Omental fat pad (tissue), 4 donors: ENCODE data around the gene SETD2. TPM values are rescaled to one million over a fixed set of nuclear protein-coding genes. Genes with fewer than 3 reads are reported as not detected.

Source experiments
- ATAC-seq: fragments of 150-250 bp; one replicate; pipeline ENCODE4 v1.9.1; 2016; ENCODE audit warnings: mild to moderate bottlenecking, moderate library complexity; ENCODE audit not compliant: low FRiP score
- DNase-seq: peaks from one replicate; pipeline ENCODE4 v3.0.0-alpha.2; 2019; ENCODE audit warnings: low spot score
- total RNA-seq, 4 donors: library from RNA; depleted of rRNA; stranded (reverse); fragments of >200 nt; gene quantifications; one replicate each; pipeline ENCODE4 v1.1.0, GENCODE V29; 2016
- TF ChIP-seq, protein P1 (sequence below), 3 donors: fragments of 450-650 bp; IDR thresholded peaks; one replicate each; pipeline ENCODE4 v1.5.1; 2016 to 2017; ENCODE audit warnings: antibody characterized with exemption in 3 of 3, mild to moderate bottlenecking in 3 of 3, moderate library complexity in 2 of 3

The SETD2 gene
- total RNA-seq, 4 donors from 2014 or later, result 42.9 to 83.1 (median 52.1) TPM

DNA sequence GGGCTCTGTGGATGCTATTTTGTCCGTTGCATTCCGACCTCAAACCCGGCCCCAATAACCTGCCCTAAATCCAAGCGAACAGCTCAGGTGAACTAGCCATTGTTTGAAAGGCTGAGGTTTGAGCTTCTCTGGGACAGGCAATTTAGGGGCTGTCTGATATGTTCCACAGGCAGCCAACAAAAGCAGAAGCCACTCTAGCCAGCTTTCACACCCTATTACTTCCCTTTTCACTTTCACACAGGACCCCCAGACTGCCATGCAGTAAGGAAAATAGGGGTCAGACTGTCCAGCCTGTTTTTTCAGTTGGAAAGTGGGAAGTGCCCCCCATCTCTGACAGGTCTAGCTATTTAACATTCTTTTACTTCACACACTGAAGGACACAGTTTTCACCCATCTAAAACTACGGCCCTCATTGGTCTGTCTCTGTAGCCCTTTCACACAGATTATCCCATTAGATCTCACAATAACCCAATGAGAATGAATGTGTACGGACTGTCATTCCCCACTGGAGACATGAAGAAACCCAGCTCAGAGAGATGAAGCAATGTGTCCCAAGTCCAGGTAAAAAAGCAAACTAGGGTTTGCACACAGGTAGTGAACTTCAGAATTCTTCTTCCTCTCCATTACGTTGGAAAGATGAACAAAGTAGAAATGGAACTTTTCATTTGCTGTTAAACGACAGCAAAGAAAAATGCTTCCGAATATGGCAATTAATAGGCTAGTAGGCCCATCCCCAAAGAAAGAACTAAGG, 189.3 kb downstream of the SETD2 start:
- ATAC-seq (no peak), DNase-seq (no peak)
- TF ChIP-seq, protein P1, sequence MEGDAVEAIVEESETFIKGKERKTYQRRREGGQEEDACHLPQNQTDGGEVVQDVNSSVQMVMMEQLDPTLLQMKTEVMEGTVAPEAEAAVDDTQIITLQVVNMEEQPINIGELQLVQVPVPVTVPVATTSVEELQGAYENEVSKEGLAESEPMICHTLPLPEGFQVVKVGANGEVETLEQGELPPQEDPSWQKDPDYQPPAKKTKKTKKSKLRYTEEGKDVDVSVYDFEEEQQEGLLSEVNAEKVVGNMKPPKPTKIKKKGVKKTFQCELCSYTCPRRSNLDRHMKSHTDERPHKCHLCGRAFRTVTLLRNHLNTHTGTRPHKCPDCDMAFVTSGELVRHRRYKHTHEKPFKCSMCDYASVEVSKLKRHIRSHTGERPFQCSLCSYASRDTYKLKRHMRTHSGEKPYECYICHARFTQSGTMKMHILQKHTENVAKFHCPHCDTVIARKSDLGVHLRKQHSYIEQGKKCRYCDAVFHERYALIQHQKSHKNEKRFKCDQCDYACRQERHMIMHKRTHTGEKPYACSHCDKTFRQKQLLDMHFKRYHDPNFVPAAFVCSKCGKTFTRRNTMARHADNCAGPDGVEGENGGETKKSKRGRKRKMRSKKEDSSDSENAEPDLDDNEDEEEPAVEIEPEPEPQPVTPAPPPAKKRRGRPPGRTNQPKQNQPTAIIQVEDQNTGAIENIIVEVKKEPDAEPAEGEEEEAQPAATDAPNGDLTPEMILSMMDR (IDR thresholded peaks at IDR 0.05), result no peak

DNA sequence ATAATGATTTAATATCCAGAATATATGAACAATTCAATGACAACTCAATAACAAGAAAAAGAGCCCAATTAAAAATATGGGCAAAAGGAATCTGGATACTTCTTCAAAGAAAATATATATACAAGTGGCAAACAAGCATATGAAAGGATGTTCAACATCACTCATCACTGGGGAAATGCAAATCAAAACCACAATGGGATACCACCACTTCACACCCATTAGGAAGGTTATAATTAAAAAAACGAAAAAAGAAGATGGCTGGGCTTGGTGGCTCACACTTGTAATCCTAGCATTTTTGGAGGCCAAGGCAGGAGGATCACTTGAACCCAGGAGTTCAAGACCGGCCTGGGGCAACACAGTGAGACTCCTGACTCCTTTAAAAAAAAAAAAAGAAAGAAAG, 191.5 kb downstream of the SETD2 start:
- DNase-seq (no peak), ATAC-seq (no peak)
- TF ChIP-seq, protein P1 (IDR thresholded peaks at IDR 0.05), result no peak

DNA sequence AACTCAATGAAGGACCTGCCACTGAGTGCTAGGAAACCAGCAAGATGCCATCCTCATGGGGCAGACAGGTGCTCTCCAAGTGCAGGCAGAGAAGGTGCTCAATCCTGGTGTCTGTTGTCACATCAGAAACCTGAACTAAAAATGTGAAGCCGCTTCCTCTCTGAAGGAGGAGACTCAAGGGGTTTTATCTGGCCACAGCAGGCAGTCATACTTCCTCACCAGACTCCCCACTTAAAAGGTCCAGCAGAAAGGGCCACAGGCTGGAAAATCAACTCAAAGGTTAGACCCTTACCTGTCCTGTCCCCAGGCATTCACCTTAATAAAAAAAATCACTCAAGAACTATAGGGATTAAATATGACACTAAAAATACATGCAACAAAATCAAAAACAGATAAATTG, 192.2 kb downstream of the SETD2 start:
- DNase-seq (no peak), ATAC-seq (no peak)
- TF ChIP-seq, protein P1 (IDR thresholded peaks at IDR 0.05), result no peak

DNA sequence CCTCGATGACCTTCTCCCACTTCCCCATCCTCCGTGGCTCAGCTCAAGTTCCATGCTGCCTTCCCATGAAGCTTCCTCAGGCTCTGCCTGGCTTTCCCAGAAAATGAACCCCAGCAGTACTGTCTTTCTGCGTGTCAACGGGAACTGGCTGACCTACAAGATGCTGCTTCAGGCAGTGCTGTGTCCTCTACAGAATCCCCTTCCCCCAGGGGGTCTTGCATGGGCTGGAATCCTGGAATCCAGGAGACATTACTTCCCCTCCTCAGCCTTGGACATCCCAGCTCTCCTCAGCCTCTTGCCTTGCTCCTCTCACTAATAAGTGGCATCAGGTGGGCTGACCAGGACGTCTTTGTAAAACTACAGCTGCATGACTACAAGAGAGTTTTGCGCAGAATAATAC, 192.8 kb downstream of the SETD2 start:
- ATAC-seq (no peak), DNase-seq (no peak)
- TF ChIP-seq, protein P1 (IDR thresholded peaks at IDR 0.05), result no peak

DNA sequence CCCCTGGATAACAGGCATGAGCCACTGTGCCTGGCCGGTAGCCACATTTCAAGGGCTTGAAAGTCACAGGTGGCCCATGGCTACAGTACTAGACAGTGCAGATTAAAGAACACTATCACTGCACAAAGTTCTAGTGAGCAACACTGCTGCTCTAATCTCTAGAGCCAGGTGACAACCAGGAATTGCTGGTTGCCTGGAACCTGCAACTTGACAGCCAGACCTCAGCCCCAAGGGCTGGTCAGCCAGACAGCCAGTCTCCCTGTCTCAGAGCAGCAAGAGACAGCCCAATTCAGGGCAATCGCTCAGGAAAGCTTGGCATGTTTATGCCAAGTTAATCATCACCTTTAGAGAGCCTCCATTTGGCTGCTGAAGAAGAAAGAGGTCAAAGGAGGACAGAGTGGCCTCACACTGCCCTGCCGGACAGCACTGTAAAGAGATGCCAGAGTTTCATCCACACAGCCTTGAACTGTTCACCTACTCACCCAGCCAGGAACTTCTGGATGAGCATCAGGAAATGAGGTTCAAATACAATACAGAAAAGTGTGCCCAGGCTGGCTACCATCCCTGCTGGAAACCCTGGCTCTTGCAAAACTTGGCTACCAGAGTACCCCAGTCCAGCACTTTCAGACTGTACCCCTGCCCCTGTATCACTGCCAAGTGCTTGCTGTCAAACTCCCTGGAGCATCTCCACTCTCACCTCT, 193.4 kb downstream of the SETD2 start:
- TF ChIP-seq, protein P1 (IDR thresholded peaks at IDR 0.05), result no peak
- ATAC-seq (peak; percentile 80), DNase-seq (no peak)

DNA sequence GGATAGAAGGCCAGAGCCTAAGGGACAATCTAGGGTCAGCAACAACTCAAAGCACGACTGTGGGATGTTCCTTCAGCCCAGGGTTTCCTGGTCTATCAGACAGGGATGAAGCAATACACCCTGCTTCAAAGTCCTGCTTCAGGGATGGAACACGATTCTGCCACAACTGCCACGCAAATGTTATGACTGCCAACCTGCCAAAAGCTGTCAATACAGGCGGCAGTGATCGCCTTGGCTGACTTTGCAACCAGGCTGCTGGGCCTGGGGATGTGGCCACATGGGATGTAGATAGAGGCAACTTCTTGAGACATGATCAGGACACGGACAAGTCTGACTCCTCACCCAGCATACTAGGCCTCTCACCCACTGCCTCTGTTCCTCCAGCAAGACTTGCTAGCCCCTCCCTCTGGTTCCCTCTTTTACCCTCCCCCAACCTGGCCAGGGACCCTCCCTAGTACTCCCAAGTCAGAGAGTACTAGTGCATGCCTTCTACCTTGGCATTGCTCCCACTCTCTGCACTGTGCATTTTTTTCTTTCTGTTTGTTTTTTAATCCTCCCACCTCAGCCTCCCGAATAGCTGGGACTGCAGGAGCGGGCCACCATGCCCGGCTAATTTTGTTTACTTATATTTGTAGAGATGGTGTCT, 195.0 kb downstream of the SETD2 start:
- no peak for DNase-seq
- peak; percentile 18 for ATAC-seq
- TF ChIP-seq, protein P1 (IDR thresholded peaks at IDR 0.05), result no peak
